ENCODE measurements around the gene ERFE.
A peak's percentile ranks its signal among the peaks of the same experiment; 100 is the strongest.

Gene ERFE

DNA sequence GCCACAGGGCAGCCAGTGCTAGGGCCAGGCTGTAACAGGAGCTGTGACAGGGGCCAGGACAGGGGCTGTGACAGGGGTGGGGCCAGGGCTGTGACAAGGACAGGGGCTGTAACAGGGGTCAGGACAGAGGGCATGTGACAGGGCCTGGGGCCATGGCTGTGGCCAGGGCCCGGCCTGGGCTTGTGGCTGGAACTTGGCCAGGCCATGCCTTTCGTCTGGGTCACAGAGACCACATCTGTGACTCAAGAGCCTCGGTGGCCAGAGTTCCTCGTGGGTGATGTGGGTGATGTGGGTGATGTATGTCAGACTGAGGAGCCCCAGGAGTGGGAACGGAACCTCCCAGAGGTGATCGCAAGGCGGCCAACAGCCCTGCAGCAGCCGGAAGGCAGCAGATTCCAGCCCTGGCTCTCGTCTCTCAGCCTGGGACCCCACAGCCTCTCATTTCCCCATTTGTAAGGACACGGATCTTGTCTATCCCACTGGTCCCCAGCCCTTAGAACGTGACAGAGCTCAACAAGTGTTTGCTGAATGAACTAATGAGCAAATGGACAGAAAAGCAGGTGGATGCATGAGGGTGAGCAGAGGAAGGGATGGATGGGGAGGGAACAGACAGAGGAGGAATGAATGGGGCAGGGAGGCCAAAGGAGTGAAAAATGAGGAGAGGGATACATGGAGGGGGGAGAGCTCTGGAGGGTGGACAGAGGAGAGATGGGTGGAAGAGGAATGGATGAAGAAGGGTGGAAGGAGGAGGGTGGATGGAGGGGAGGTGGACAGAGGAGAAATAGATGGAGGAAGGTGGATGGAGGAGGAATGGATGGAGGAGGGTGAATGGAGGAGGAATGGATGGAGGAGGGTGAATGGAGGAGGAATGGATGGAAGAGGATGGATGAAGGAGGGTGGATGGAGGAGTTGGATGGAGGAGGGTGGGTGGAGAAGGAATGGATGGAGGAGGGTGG lies 41.3 kb upstream of the ERFE start:
- no peak for DNase-seq (ENCODE audit: low read depth)
- TF ChIP-seq, protein P1, sequence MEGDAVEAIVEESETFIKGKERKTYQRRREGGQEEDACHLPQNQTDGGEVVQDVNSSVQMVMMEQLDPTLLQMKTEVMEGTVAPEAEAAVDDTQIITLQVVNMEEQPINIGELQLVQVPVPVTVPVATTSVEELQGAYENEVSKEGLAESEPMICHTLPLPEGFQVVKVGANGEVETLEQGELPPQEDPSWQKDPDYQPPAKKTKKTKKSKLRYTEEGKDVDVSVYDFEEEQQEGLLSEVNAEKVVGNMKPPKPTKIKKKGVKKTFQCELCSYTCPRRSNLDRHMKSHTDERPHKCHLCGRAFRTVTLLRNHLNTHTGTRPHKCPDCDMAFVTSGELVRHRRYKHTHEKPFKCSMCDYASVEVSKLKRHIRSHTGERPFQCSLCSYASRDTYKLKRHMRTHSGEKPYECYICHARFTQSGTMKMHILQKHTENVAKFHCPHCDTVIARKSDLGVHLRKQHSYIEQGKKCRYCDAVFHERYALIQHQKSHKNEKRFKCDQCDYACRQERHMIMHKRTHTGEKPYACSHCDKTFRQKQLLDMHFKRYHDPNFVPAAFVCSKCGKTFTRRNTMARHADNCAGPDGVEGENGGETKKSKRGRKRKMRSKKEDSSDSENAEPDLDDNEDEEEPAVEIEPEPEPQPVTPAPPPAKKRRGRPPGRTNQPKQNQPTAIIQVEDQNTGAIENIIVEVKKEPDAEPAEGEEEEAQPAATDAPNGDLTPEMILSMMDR (conservative IDR thresholded peaks at IDR 0.05; ENCODE audit: low read depth, low read length), result no peak
- no peak overlapping the region for H3K4me3 ChIP-seq (ENCODE audit: low read length)

DNA sequence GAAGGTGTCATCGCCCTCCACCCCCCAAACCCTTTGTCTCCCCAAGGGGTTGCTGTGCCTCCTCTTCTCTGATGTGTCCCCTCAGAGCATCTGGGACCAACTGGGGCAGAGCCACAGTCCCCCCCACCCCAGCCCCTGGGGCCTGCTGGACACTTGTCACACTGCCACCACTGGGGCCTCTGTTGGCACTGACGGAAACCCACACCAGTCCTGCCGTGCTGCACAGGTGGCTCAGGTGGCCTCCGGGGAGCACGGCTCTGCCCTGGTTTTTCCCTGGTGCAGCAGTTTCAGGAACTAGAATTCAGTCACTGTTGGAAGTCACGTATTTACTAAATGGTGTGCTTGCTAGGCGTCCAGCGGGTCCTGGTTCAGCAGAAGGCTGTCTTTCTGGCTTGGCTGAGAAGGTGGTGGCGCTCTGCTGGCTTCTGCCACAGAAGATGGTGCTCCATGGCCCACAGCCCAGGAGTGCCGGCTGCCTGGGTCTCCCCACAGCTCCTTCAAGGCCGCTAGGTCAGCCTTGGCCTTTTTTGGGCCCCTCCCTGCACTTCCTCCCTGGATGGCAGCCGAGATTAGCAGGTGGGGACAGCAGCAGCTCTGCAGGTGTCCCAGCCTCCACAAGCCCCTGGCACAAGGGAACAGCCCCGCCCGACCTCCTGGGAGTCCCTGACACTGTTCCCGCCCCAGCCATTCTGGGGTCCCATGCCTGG lies 38.9 kb upstream of the ERFE start:
- H3K4me3 ChIP-seq (ENCODE audit: low read length), result no peak overlapping the region
- DNase-seq (ENCODE audit: low read depth), result no peak
- TF ChIP-seq, protein P1 (conservative IDR thresholded peaks at IDR 0.05; ENCODE audit: low read depth, low read length), result no peak

DNA sequence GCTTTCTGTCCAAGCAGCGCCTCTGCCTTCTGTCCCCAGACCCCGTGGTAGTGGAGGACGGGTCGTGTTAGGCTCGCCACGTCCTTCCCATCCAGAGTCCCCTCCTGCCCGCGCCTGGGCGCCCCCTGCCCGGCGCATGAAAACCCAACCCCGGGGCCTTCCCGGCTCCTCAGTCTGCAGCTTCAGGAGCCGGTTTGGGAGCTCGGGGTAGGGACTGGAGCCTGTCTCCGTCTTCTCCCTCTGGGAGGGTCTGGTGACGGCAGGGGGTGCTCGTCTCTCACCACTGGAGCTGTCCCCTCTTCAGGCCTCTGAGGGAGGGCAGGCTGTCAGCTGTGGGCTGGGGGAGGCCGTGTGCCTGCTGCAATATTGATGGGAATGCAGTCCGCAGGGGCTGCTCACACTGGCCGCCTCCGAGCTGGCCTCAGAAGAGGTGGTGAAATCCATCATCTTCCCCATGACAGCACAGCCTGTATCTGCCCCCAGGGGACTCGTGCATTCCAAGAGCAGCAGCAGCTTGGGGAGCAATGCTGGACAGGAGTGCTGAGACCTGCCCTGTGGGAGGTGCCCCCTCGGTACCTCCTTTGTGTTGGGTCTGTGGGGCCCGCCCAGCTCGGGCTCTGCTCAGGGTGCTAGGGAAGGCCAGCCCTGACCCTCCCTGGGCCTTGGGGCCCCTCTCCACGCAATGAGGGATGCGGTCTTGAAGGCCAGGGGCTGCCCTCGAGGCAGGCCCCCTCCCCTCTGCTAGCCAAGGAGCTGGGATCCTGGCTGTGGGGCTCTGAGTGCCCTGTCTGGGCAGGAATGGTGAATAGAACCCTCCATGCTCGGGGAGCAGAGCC lies 38.1 kb upstream of the ERFE start:
- no peak overlapping the region for H3K4me3 ChIP-seq (ENCODE audit: low read length)
- TF ChIP-seq, protein P1 (conservative IDR thresholded peaks at IDR 0.05; ENCODE audit: low read depth, low read length), result peak; percentile 16

DNA sequence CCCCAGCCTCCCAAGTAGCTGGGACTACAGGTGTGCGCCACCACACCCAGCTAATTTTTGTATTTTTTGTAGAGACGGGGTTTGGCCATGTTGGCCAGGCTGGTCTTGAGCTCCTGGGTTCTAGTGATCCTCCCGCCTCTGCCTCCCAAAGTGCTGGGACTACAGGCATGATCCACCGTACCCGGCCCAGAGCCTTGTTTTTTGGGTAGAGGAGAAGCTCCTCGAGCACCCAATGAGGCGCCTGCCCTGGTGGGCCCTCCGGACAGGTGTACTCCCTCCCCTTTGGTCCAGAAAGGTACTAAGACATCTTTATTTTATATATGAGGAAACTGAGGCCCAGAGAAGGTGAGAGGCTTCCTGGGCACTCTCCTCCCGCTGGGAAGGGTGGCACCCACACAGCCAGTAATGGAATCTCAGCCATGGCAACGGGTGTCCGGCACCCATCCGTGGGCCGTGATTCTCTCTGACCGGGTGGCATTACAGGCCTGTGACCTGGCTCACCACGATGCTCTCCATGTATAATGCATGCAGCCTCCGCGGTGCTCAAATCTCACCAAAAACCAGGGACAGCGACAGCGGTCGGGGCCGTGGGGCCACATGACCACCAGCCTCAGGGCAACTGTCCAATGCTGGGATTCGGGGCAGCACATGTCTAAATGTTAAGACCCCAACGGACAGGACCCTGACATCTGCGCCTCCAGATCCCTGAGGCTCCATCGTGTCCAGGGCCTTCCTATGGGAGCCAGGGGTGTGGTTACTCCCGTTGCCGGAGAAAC lies 37.1 kb upstream of the ERFE start:
- H3K4me3 ChIP-seq (ENCODE audit: low read length), result no peak overlapping the region
- TF ChIP-seq, protein P1 (conservative IDR thresholded peaks at IDR 0.05; ENCODE audit: low read depth, low read length), result no peak
- DNase-seq (ENCODE audit: low read depth), result no peak

More for the DNA sequence above, 38.1 kb upstream of the ERFE start:
- no peak for DNase-seq (ENCODE audit: low read depth)

DNA sequence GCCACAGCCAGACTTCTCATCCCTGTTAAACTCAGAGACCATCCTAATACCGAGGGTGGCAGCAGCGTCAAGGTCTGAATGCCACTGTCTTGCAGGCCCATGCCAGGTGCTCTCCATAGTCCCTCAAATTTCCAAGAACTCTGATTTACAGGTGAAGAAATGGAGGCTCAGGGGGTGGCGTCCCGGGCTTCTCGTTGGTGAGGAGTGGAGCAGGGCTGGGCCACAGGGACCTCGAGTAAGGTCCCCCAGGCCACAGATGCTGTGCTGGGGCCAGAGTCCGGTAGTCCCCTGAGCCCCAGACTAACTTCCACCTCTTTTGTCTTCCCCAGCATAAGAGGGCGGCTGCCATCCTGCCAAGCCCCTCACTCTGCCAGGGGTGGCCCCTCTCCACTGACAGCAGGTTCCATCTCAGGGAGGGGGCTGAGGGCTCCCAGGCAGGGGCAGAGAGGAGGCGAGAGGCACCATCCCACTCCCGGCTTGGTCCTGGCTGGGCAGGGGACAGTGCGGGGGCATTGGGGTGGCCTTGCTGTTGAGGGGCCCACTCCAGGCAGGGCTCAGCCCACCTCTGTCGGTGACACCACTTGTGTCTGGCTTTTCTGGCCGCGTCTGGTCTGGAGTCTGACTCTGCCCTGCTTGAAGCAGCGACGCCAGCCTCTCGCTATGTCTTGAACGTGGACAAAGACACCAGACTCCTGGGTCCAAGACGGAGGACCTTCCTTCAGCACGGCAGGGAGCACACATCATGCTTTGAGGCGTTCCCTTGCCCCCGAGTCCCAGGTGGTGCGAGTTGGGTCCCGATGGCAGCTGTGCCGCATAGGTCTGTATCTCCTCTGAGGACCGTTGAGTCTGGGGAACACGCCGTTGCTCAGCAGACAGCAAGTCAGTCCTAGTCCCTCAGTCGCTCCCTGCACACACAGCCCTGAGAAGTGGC lies 36.2 kb upstream of the ERFE start:
- no peak for DNase-seq (ENCODE audit: low read depth)
- H3K4me3 ChIP-seq (ENCODE audit: low read length), result no peak overlapping the region
- TF ChIP-seq, protein P1 (conservative IDR thresholded peaks at IDR 0.05; ENCODE audit: low read depth, low read length), result no peak
